ENCODE measurements around the gene THNSL1. TPM values are rescaled to one million over a fixed set of nuclear protein-coding genes. Genes with fewer than 3 reads are reported as not detected.

The THNSL1 gene
- total RNA-seq, 2 experiments from 2014 or later: 9.8 to 10.0 TPM

DNA sequence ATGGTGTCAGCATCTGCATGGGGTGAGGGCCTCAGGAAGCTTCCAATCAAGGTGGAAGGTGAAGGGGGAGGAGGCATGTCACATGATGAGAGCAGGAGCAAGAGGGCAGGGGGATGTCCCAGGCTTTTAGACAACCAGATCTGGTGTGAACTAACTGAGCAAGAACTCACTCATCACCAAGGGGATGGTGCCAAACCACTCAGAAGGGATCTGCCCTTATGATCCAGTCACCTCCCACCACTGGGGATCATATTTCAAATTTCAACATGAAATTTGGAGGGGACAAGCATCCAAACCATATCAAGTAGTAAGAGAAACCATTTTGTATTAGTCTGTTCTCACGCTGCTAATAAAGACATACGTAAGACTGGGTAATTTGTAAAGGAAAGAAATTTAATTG, 33.6 kb downstream of the THNSL1 start:
- CTCF ChIA-PET: no interaction called here
- POLR2A ChIA-PET: no interaction called here

DNA sequence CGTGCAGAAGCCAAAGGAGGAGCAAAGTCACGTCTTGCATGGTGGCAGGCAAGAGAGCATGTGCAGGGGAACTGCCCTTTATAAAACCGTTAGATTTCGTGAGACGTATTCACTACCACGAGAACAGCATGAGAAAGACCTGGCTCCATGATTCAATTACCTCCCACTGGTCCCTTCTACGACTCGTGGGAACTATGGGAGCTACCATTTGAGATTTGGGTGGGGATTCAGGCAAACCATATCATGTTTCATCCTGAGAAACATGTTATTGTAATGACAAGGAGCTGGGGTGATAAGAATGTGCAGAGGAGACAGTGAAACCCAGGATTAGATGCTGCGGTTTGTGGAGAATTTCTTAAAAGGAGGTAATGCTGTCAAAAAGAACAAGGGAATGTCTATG, 34.0 kb downstream of the THNSL1 start:
- ChIA-PET POLR2A (no interaction called here), CTCF (no interaction called here)

DNA sequence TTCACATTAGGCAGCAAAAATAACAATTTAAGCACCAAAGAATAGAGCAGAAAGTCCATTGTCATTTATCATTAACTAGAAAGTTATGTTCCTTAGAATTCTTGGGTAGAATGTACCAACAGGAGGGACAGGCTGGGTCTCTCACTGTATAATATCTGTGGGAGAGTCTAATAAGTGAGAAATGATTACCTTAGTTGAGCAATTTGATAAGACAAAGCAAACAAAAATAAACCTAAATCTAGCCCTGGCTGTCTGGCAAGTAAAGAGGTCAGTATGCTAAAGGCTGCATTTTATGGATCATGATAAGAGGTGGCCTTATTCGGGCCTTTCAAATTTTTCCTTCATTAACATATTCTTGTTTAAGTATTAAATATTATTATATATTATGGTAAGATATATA, 35.6 kb downstream of the THNSL1 start:
- CTCF ChIA-PET: no interaction called here
- POLR2A ChIA-PET: no interaction called here

DNA sequence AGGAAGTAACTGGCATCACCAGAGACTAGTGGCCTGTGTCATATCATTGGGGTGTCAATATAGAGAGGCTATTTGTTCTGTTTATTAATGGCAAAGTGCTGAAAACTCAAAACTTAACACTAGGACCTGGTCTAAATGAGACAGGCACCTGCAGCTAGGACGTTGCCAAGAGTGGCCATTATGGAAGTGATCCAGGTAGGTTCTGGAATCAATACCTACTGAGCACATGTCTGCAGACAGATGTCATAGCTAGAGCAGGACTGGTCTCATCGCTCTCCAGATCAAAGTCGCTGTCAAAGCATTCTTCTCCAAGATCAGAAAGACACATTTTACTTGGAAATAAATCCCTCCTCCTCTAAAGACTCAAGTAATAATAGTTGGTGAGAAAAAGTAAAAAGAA, 40.3 kb downstream of the THNSL1 start:
- ChIA-PET POLR2A (no interaction called here), CTCF (no interaction called here)

DNA sequence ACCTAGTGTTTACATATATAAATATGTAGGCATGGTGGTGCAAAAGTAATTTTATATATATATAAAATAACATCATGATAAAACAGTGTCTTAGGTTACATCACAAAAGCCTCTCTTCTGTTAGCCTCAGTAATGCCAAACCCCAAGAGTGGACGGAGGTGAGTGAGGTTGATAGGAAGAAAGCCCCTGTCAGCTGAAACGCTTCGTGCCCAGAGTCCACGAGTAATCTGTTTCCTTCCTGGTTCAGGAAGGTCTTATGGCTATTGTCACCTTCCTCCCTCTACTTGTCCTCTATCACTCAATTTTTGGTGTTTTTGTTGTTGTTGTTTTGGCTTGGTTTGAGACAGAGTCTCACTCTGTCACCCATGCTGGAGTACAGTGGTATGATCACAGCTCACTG, 41.5 kb downstream of the THNSL1 start:
- CTCF ChIA-PET: no interaction called here
- POLR2A ChIA-PET: no interaction called here

DNA sequence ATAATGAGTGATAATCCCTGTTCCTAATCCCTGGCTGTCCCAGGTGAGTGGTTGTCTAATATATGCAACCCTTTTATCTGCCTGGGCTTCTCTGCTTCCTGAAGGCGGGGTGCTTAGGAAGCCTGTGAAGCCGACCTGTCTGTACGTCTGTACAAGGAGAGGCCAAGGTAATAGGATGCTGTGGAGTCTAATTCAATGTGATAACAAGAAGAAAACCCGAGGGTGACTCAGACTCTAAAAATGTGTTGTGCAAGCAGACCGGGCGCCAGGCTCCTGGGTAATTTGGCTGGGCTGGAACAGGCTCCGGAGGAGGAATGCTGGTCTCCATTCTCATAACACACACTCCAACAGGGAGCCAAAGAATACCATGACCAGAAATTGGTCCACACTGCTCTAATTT, 43.6 kb downstream of the THNSL1 start:
- POLR2A ChIA-PET: no interaction called here
- CTCF ChIA-PET: no interaction called here

DNA sequence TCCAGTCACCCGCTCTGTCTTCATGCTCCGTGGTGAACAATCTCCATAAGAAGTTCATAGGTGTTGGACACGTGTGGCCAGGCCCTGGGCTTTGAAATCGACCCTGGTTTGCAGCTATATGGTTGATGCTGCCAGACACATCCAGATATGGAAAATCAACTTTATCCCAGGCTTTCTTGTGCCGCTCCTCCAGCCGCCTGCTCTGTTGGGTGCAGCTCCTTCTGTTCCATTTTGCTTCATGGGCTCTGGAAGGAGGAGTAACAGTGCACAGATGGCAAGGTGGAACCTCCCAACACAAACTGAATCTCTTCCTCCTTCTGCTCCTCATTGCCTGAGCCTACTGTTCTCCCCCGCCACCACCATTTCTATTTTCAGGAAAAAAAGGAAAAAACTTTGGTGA, 44.7 kb downstream of the THNSL1 start:
- ChIA-PET CTCF (no interaction called here), POLR2A (no interaction called here)

DNA sequence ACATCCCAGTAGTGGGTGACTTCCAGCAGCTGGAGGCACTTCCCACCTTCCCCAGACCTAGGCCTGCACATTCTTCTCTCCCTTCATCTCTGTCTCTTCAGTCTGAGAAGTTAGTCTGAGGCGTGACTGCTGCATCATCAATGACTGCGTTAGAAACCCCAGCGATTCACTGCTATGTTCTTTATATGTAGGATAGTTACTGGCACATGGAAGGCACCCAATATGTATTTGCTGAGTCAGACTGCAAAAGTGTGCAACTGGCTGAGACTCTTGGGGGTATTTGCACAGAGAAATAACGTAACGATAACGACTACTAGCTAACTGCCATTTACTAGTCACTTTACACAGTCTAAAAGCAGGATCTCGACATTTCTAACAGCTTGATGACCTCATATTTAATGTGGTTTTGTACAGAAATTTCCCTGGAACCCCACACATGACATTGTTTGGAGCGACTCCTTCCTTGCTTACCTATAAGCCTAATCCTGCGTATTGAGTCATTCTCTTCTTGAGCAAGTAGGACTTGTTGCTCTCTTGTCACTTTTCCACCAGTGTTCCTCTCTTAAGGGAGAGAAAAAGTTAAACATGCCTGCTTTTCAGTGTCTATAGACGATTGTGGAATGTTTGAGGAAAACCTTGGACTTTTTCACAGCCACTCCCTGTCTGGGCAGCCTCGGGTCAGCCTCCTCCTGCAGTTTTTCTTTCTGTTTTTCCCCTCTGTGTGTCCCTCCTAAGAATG, 45.5 kb downstream of the THNSL1 start:
- CTCF ChIA-PET: no interaction called here
- POLR2A ChIA-PET: no interaction called here

DNA sequence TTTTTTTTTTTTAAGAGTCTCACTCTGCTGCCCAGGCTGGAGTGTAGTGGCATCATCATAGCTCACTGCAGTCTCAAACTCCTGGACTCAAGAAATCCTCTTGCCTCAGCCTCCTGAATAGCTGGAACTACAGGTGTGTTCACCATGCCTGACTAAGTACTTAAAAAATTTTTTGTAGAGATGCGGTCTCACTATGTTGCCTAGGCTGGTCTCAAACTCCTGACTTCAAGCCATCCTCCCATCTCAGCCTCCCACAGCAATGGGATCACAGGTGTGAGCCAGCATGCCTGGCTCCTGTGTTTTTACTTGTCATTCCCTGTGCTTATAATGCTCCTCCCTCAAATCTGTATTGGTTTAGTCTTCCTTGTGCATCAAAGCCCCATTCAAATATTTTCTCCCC, 46.7 kb downstream of the THNSL1 start:
- ChIA-PET CTCF (no interaction called here), POLR2A (no interaction called here)

DNA sequence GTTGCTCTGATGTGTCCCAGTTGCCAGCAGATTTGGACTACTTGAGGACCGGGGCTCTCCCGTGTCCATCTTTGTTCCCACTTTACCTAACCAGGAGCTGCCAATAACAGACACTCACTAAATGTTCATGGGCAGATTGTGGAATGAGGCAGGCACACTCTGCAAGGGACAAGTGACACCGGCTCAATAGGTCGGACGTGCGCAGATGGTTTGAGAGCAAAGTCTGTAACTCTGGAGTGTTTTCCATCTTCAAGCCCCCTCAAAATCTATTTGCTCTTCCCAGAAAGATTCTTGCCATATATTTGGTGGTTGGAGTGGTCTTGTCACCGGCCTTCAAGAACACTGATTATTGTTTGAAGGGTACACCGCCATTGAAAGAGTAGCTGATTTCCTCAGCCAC, 47.2 kb downstream of the THNSL1 start:
- POLR2A ChIA-PET: no interaction called here
- CTCF ChIA-PET: no interaction called here

DNA sequence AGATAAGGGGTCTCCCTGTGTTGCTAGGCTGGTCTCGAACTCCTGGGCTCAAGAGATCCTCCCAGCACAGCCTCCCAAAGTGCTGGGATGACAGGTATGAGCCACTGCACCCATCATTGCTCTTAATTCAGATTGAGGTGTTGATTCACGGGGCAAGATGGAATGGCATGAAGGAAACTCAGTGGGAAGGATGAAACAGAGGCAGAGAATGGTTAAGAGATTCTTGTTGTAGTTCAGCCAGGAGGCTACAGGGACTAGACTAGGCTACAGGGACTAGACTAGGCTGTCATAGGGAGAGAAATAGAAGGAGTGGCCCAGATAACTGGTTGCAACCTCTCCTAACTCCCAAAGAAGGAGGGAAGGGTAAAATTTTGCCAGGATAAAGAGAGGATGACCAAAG, 48.0 kb downstream of the THNSL1 start:
- ChIA-PET POLR2A (interaction anchor here (0.7 kb wide), 1 partner anchor 40 kb away, joined by 4 read pairs; no protein-coding TSS in a partner anchor), CTCF (no interaction called here)

DNA sequence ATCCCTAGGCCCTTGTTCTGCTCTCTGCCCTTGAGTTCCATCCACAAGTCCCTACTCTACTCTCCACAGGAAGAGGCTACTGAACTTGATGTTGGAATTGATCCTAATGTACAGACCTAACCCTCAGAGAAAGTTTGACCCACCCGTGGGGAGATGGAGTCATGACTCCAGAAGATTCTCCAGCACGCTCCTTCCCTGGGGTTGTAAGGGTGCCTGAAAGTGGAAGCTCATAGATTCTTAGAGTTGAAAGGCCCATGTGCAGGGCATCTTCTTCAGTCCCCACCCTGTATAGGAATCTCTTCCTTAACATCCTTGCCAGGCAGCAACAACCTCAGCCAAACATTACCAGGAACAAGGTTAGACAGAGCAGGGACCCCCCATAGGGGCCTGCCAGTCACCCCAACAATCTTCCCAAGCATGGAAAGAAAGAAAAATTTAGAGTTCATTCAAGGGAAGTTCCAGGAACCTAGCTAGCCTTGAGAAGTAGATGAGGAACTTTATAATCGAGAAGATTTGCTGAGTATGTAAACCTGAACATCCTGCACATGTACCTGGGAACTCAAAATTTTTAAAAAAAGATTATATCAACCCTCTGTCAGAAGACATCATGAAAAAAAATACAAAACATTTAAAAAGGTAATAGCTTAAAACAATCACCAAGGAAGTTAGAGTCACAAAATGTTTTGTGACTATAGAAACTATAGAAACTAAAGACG, 49.5 kb downstream of the THNSL1 start:
- ChIA-PET CTCF (interaction anchor here (1.5 kb wide), 1 partner anchor 16 kb away, joined by 3 read pairs; no protein-coding TSS in a partner anchor), POLR2A (no interaction called here)

DNA sequence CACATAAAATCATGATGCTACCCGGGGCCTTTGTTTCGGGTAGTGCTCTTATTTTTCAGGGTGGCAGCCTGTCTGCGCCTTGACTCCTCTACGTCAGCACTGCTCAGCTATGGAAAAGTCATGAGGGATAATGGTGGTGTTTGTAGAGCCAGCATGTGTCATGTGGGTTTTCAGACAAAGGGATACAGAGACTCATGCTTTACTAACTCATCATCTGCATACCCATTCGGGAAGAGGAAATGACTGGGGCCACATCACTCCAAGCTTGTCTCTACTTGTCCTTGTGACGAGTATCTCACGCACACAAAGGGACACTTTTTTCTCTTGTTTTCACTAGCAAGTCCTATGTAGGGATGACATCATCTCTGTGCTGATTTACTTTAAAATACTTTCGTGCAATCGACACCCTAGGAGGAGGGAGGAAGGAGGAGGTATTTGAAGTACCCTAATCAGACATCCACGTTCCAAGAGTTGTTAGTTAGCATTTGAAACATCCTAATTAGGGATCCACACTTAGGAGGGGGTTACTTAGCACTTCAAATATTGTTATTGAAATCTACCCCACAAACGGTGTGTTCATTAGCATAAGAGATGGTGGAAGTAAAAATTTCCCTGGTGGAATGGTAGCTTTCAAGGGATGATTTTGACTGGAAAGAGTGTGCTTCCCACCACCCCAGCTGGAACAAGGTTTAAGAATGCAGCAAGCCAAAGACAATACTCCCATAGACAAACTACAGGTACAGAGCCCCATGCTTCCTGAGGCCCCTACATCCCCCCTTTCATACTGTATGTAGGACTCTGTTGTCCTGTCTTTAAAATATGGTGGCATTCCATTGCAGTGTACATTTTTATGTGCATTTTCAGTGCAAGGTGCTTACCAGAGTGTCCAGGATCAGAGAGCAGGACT, 52.0 kb downstream of the THNSL1 start:
- ChIA-PET POLR2A (no interaction called here), CTCF (interaction anchor here (0.6 kb wide), 1 partner anchor 260 kb away, joined by 3 read pairs; no protein-coding TSS in a partner anchor)

DNA sequence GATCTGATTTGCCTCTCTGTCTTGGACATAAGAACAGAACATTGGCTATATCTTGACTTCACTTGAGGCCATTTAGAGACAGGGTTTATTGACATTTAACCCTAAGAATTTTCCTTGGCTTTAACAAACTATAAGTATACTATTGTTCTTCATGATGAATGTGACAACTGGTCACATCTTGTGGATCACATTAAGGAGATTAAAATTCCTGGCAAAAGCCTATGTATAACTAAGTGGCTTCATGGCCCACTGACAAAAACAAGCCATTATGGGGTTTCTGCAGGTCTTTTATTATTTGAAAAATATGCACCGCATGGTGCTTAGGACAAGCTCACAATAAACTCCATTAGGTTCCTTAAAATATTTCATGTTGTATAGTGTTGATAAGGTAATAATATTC, 54.8 kb downstream of the THNSL1 start:
- ChIA-PET POLR2A (no interaction called here), CTCF (no interaction called here)

DNA sequence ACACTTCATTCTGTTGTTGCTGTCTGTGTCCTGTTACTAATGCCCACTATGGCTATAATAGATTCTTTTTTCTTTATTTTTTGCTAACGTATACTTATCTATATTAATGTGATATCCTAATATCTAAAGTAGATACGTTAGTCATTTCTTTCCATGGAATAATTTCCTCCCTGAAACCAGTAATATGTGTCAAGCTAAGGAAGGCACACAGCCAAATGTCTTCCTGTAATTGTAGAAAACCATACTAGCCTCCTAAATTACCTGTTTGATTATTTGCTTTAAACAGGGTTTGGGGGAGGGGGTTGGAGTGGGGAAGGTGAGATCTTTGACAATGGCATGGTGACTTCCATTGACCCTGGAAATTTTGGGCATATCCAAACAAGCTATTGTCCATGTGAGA, 56.4 kb downstream of the THNSL1 start:
- ChIA-PET POLR2A (no interaction called here), CTCF (no interaction called here)

DNA sequence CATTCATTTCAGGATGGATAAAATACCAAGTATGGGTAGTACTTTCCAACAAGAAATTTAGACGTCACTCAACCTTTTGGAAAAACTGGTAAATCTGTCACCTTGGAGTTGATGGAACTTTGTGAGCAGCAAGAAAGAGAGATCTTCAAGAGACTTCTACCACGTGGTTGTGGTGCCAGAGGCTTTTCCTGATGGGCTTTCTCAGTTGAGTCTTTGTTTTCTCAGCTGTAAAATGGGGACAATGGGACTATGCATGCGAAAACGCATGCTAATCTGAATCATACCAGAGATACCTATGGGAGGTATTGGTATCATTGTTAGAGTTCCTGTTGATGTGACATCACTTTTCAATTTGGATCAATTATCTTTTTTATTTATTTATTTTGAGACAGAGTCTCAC, 59.4 kb downstream of the THNSL1 start:
- ChIA-PET POLR2A (no interaction called here), CTCF (interaction anchor here (0.9 kb wide), 1 partner anchor 433 kb away, joined by 3 read pairs; no protein-coding TSS in a partner anchor)

Other genes starting within 250 kb of the THNSL1 start
- gene PRTFDC1, start 64.0 kb upstream of the THNSL1 start, total RNA-seq: 1 to 10 TPM; 1.7 to 2.4 TPM
- under 1 TPM; 0.10 to 0.15 TPM for gene ENKUR, start 454 bp upstream of the THNSL1 start, total RNA-seq
- not detected for gene GPR158, start 158.4 kb downstream of the THNSL1 start, total RNA-seq

Data from activated CD8-positive, alpha-beta memory T cell treated with anti-CD3 and anti-CD28 coated beads for 36 hours (primary cell).